K562 (cell line): ENCODE measurements around the gene IP6K3. TPM values are rescaled to one million over a fixed set of nuclear protein-coding genes. Genes with fewer than 3 reads are reported as not detected.

Experiments
- CBX8 ChIP-seq: fragments of 200-600 bp; sonication (generic); IDR thresholded peaks from 2 replicates; pipeline ENCODE4 v1.6.1; 2012; ENCODE audit warnings: borderline replicate concordance, mixed run types, low read depth, mild to moderate bottlenecking, moderate library complexity, mixed read lengths, low read length, control low read depth, inconsistent platforms; ENCODE audit not compliant: poor library complexity, severe bottlenecking; ENCODE audit errors: extremely low read depth
- CEBPB ChIP-seq: fragments of 450-650 bp; IDR thresholded peaks from 2 replicates; pipeline ENCODE4 v1.6.1; 2016; ENCODE audit warnings: missing genetic modification characterization, missing compliant biosample characterization
- FOSL1 ChIP-seq: fragments of 200-800 bp; sonication (Bioruptor generic); conservative IDR thresholded peaks from 2 replicates; pipeline ENCODE4 v1.6.1; 2016; ENCODE audit warnings: missing genetic modification characterization, missing compliant biosample characterization
- GATA2 ChIP-seq: sonication (generic); formaldehyde crosslinking; IDR thresholded peaks from 2 replicates; pipeline ENCODE4 v1.4.0; 2020; ENCODE audit warnings: mild to moderate bottlenecking, missing genetic modification reagents
- GATAD2B ChIP-seq: fragments of 450-650 bp; IDR thresholded peaks from 2 replicates; pipeline ENCODE4 v1.6.1; 2017; ENCODE audit warnings: mild to moderate bottlenecking, borderline replicate concordance
- HDAC2 ChIP-seq: fragments of 450-650 bp; IDR thresholded peaks from 2 replicates; pipeline ENCODE4 v1.6.1; 2016; ENCODE audit warnings: mild to moderate bottlenecking
- HNRNPUL1 ChIP-seq: fragments of 200-400 bp; formaldehyde crosslinking; IDR thresholded peaks from 2 replicates; pipeline ENCODE4 v1.6.1; 2017; ENCODE audit warnings: low read length
- KAT2B ChIP-seq: IDR thresholded peaks from one replicate; pipeline ENCODE4 v1.6.1; 2012; ENCODE audit warnings: low read depth, mild to moderate bottlenecking, control low read depth, inconsistent platforms, low read length, moderate library complexity
- MAFK ChIP-seq: IDR thresholded peaks from 2 replicates; pipeline ENCODE4 v1.6.1; 2011; ENCODE audit warnings: low read length, improper control_type of control experiment
- MCM2 ChIP-seq: fragments of 450-650 bp; IDR thresholded peaks from 2 replicates; pipeline ENCODE4 v1.6.1; 2017; ENCODE audit warnings: low read depth, mild to moderate bottlenecking
- MCM3 ChIP-seq: fragments of 450-650 bp; IDR thresholded peaks from 2 replicates; pipeline ENCODE4 v1.6.1; 2016
- NKRF ChIP-seq: fragments of 450-650 bp; IDR thresholded peaks from 2 replicates; pipeline ENCODE4 v1.6.1; 2016; ENCODE audit warnings: borderline replicate concordance
- PKNOX1 ChIP-seq: fragments of 450-650 bp; IDR thresholded peaks from 2 replicates; pipeline ENCODE4 v1.6.1; 2016
- POLR2AphosphoS5 ChIP-seq: IDR thresholded peaks from 2 replicates; pipeline ENCODE4 v1.6.1; 2011; ENCODE audit warnings: mild to moderate bottlenecking, low read depth, low read length, moderate library complexity; ENCODE audit not compliant: control insufficient read depth, insufficient read depth
- SAP30 ChIP-seq: fragments of 200-600 bp; sonication (generic); IDR thresholded peaks from 2 replicates; pipeline ENCODE4 v1.6.1; 2012; ENCODE audit warnings: borderline replicate concordance, low read depth, mild to moderate bottlenecking, moderate library complexity, low read length, control low read depth, inconsistent platforms; ENCODE audit not compliant: insufficient read depth, poor library complexity, severe bottlenecking
- TFAM ChIP-seq: fragments of 250-450 bp; sonication (Bioruptor Pico); conservative IDR thresholded peaks from 2 replicates; pipeline ENCODE4 v1.5.0; 2021; ENCODE audit warnings: mild to moderate bottlenecking, moderate library complexity
- VEZF1 ChIP-seq: fragments of 200-800 bp; sonication (Bioruptor generic); IDR thresholded peaks from 2 replicates; pipeline ENCODE4 v1.6.1; 2017; ENCODE audit warnings: missing genetic modification characterization, missing compliant biosample characterization
- ZNF280B ChIP-seq: fragments of 250-450 bp; sonication (Bioruptor Pico); IDR thresholded peaks from 2 replicates; pipeline ENCODE4 v1.5.1; 2021; ENCODE audit warnings: mild to moderate bottlenecking
- ZNF707 ChIP-seq: fragments of 250-450 bp; sonication (Bioruptor Pico); conservative IDR thresholded peaks from 2 replicates; pipeline ENCODE4 v1.8.0; 2022; ENCODE audit warnings: inconsistent platforms, mild to moderate bottlenecking, moderate library complexity
- ZNF79 ChIP-seq: fragments of 250-450 bp; sonication (Bioruptor Pico); IDR thresholded peaks from 2 replicates; pipeline ENCODE4 v1.4.0; 2020; ENCODE audit warnings: low read depth, mild to moderate bottlenecking, moderate library complexity
- polyA plus RNA-seq, 8 experiments: library from polyadenylated mRNA; depleted of rRNA in 4 of 8; stranded (reverse) in 5 of 8; unstranded in 3 of 8; fragments of >200 nt; fragmentation: Nextera tagmentation in 2 of 8; fragmentation: Illumina TruSeq in 1 of 8; extraction: Ambion mirVana in 2 of 8; extraction: Trizol in 1 of 8; gene quantifications; 2 replicates each; pipeline versions ENCODE4 v1.2.1 to v1.2.3, GENCODE V29; 2011 to 2014; ENCODE audit warnings: inconsistent platforms in 1 of 8, missing spikeins in 1 of 8
- total RNA-seq, 7 experiments: library from RNA; depleted of rRNA in 6 of 7; stranded (reverse); fragments of >200 nt in 6 of 7; fragmentation: Illumina TruSeq in 2 of 7; extraction: Trizol in 2 of 7; gene quantifications; 2 replicates each; pipeline versions ENCODE4 v1.2.1 to v1.2.3, GENCODE V29; 2011 to 2021; ENCODE audit warnings: low replicate concordance in 1 of 7
- TF ChIP-seq, protein P1 (sequence below): sonication (generic); formaldehyde crosslinking; IDR thresholded peaks from 2 replicates; pipeline ENCODE4 v1.8.1; 2022; ENCODE audit warnings: missing genetic modification reagents

The IP6K3 gene
- total and polyA plus RNA-seq, 9 of the 15 experiments (the other 6 are each of a cell fraction or from before 2014, with no cell fraction given) = not detected

DNA sequence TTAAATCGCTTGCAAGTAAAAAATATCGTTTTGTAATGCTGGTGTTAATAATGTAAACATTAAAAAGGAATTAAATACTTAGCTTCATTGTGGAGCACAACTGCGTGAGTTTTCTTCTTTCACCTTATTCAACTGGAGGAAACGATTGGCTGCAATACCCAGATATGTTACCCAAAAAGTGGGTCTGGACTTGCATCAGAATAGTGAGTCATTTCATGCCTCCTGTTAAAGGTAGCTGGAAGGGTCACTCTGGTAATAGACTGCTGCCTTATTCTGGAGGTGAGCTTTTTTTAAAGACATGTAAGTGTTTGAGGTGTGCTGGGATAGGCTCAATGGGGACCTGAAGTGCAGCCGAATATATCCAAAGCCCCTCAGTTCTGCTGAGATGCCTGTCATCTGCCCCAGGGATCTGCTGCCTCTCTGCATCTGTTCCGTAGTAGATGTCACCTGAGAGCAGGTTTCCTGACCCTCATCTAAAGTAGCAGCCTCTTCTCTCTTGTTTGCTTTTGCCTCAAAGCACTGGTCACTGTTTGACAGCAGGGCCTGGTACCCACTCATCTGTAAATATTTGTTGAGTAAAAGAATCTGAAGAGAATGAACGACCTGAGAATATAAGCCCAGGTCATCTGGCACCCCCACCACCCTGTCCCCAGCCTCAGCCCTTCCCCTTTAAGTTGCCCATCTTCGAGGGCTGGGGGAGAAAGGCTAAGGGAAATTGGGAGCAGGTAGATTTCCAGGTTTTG lies 29.6 kb downstream of the IP6K3 start (continued):
- TF ChIP-seq ZNF280B (CRISPR knock-in tag) (no peak), ZNF707 (CRISPR knock-in tag) (no peak), MCM2 (no peak), NKRF (no peak), CBX8 (no peak), PKNOX1 (no peak), VEZF1 (CRISPR knock-in tag) (no peak), FOSL1 (peak; percentile 71), CEBPB (0 out of 2 replicates have a peak, but pooled peaks have one; percentile 10), KAT2B (no peak), GATA2 (no peak), MCM3 (no peak), GATAD2B (no peak), MAFK (no peak), SAP30 (no peak), POLR2AphosphoS5 (no peak), TFAM (CRISPR knock-in tag) (no peak), HNRNPUL1 (no peak), ZNF79 (CRISPR knock-in tag) (no peak), HDAC2 (no peak)
- TF ChIP-seq, protein P1, sequence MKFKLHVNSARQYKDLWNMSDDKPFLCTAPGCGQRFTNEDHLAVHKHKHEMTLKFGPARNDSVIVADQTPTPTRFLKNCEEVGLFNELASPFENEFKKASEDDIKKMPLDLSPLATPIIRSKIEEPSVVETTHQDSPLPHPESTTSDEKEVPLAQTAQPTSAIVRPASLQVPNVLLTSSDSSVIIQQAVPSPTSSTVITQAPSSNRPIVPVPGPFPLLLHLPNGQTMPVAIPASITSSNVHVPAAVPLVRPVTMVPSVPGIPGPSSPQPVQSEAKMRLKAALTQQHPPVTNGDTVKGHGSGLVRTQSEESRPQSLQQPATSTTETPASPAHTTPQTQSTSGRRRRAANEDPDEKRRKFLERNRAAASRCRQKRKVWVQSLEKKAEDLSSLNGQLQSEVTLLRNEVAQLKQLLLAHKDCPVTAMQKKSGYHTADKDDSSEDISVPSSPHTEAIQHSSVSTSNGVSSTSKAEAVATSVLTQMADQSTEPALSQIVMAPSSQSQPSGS (CRISPR knock-in tag) = no peak
